Measurements from ENCODE around the gene RHOBTB1.

DNA sequence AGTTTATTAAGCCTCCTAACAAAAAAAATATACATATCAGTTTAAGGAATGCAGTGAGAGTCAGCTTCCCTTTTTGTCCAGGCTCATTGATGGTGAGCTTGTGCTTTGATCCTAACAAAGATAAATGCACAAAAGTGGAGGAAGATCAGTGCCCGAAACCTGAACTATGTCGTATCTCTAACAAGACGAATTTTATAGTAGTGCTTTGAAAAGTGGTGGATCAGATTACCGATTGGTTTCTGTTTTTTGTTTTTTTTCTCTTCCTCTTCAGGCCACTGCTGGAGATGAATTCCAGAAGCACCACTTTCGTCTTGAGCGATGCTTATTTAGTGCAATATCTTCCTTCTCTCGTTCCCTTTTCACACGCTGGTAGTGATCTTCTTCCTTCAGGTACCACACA, 72.8 kb downstream of the RHOBTB1 start:
- TF ChIP-seq, protein P1, sequence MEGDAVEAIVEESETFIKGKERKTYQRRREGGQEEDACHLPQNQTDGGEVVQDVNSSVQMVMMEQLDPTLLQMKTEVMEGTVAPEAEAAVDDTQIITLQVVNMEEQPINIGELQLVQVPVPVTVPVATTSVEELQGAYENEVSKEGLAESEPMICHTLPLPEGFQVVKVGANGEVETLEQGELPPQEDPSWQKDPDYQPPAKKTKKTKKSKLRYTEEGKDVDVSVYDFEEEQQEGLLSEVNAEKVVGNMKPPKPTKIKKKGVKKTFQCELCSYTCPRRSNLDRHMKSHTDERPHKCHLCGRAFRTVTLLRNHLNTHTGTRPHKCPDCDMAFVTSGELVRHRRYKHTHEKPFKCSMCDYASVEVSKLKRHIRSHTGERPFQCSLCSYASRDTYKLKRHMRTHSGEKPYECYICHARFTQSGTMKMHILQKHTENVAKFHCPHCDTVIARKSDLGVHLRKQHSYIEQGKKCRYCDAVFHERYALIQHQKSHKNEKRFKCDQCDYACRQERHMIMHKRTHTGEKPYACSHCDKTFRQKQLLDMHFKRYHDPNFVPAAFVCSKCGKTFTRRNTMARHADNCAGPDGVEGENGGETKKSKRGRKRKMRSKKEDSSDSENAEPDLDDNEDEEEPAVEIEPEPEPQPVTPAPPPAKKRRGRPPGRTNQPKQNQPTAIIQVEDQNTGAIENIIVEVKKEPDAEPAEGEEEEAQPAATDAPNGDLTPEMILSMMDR (IDR thresholded peaks at IDR 0.05; ENCODE audit: low read depth, low read length): no peak
- TF ChIP-seq POLR2A (IDR thresholded peaks at IDR 0.05; ENCODE audit: extremely low read depth, insufficient read length) (no peak), MYC (IDR thresholded peaks at IDR 0.05; ENCODE audit: low read depth, low read length) (no peak)
- TF ChIP-seq, protein P2, sequence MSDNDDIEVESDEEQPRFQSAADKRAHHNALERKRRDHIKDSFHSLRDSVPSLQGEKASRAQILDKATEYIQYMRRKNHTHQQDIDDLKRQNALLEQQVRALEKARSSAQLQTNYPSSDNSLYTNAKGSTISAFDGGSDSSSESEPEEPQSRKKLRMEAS (IDR thresholded peaks at IDR 0.05; ENCODE audit: low read depth, low read length): no peak
